GM10266 (cell line): ENCODE data around the gene ZRANB2.

Source experiments
- DNase-seq: peaks from one replicate; pipeline ENCODE4 v3.0.0; 2012; ENCODE audit errors: extremely low spot score
- CTCF ChIP-seq: IDR thresholded peaks from 2 replicates; pipeline ENCODE4 v1.5.1; 2012; ENCODE audit warnings: mild to moderate bottlenecking, low read depth; ENCODE audit not compliant: control insufficient read depth, insufficient read depth; ENCODE audit errors: missing control alignments

ZRANB2 gene

GRCh38 chr1:71071720-71072119, 9.1 kb downstream of the ZRANB2 start:
- no peak for TF ChIP-seq CTCF
- DNase-seq: no peak

GRCh38 chr1:71068325-71069240, 12.3 kb downstream of the ZRANB2 start:
- no peak for TF ChIP-seq CTCF
- no peak for DNase-seq

GRCh38 chr1:71054791-71055190, 26.0 kb downstream of the ZRANB2 start:
- DNase-seq: no peak
- no peak for TF ChIP-seq CTCF

GRCh38 chr1:71054281-71054731, 26.5 kb downstream of the ZRANB2 start:
- TF ChIP-seq CTCF: no peak
- DNase-seq: no peak

GRCh38 chr1:71053758-71054157, 27.1 kb downstream of the ZRANB2 start:
- DNase-seq: no peak
- no peak for TF ChIP-seq CTCF

GRCh38 chr1:71053146-71053545, 27.7 kb downstream of the ZRANB2 start:
- TF ChIP-seq CTCF: no peak

GRCh38 chr1:71049951-71050598, 30.8 kb downstream of the ZRANB2 start:
- peak; percentile 71 for TF ChIP-seq CTCF
- peak; percentile 72 for DNase-seq

More at GRCh38 chr1:71053146-71053545, 27.7 kb downstream of the ZRANB2 start:
- DNase-seq: no peak
